ENCODE measurements around the gene PDE1A. TPM values are rescaled to one million over a fixed set of nuclear protein-coding genes. Genes with fewer than 3 reads are reported as not detected.

PDE1A gene
- total RNA-seq, 4 donors from 2014 or later = 2.3 to 9.2 (median 3.2) TPM

- TF ChIP-seq CTCF (IDR thresholded peaks at IDR 0.05) = no peak
- no peak for TF ChIP-seq POLR2A (IDR thresholded peaks at IDR 0.05)
- 70 to 77% methylated on average over 5 of the region's 5 CpGs for WGBS, 2 donors
Measured at GRCh38 chr2:182103526-182103925, 323.3 kb downstream of the PDE1A start.

DNA sequence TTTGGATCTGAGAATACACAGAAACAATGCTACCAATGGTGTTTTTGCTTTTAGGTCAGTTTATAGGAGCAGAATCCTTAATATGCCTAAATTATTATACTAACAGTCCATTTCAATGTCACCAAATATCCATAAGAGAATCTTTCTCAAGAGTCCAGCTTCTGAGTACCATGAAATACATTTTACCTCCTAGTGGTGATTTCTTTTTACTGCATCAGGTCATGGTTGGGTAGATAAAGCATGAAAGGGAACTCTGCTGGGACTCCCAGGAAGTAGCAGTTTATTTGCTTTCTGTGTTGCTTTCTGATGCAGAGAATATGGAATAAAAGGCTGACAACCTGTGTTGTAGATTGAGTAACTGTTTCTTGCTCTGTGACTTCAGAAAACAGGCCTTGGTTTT, 325.6 kb downstream of the PDE1A start:
- TF ChIP-seq CTCF (IDR thresholded peaks at IDR 0.05) (peak in 1 of 6 experiments; percentile 29), POLR2A (IDR thresholded peaks at IDR 0.05) (no peak)
- H3K9me3 ChIP-seq = no peaks in the 10 kb centered on the region
- H3K27ac ChIP-seq = no peak overlapping the region
- H3K4me1 ChIP-seq = no peaks in the 10 kb centered on the region
- intact Hi-C loops (cut with DNase I) = no loop called here
- no peak for DNase-seq
- H3K4me3 ChIP-seq = no peak overlapping the region
- H3K27me3 ChIP-seq = no peaks in the 10 kb centered on the region
- no peaks in the 10 kb centered on the region for H3K36me3 ChIP-seq

More at GRCh38 chr2:182103526-182103925, 323.3 kb downstream of the PDE1A start:
- no peaks in the 10 kb centered on the region for H3K4me1 ChIP-seq
- DNase-seq = no peak
- H3K27ac ChIP-seq = no peak overlapping the region
- no peaks in the 10 kb centered on the region for H3K36me3 ChIP-seq
- H3K9me3 ChIP-seq = no peaks in the 10 kb centered on the region
- no peaks in the 10 kb centered on the region for H3K27me3 ChIP-seq
- intact Hi-C loops (cut with DNase I) = no loop called here
- no peak overlapping the region for H3K4me3 ChIP-seq

DNA sequence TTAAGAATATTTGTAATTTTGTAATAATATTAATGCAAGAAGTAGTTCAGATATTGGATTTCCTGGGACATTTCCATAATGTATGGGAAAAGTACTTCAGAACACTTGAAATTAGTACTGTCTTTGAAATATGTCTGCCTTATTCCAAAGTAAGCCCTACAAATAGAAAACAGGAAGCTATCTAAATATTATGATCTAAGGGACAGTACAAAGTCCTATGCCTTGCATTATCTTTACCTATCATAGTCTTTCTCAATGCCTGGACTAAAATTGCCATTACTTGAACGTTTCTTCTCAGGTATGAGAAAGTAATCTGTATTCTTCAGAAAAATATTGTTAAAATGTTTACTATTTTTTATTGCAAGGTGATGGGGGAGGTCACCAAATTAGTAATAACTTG, 328.2 kb downstream of the PDE1A start:
- intact Hi-C loops (cut with DNase I) = no loop called here
- no peaks in the 10 kb centered on the region for H3K36me3 ChIP-seq

DNA sequence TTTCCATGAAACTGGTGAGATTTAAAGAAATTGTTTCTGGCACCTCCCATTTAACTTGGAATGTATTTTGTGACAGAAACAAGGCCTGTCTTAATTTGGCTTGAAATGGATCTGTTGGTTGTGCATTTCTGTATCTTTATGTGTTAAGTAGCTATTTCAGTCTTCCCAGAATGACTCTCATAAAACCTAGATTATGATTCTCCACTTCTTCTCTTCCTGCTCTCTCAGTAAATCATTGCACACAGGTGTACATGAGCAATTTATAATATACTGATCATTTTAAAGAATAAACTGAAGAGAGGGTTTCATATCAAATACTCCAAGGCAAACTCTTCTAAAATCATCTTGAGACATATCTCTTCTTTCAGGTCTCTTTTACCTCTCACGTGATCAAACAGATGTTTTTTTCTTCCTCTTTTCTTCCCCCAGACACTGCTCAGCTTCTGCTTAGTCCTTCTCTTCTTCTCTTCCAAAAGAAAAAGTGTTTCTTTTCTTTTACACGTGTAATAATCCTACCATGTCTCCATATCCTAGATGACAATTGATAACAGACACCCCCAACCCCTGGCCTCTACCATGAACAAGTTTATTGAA, 329.2 kb downstream of the PDE1A start:
- H3K9me3 ChIP-seq = peaks cover 0 to 7% (median 0%) of the 10 kb centered on the region in 3 donors
- WGBS, 2 donors = 49 to 65% methylated on average over 2 of the region's 2 CpGs
- TF ChIP-seq CTCF (IDR thresholded peaks at IDR 0.05) (no peak), POLR2A (IDR thresholded peaks at IDR 0.05) (no peak)
- intact Hi-C loops (cut with DNase I) = no loop called here
- DNase-seq = no peak
- H3K27me3 ChIP-seq = no peaks in the 10 kb centered on the region
- no peaks in the 10 kb centered on the region for H3K36me3 ChIP-seq
- H3K27ac ChIP-seq = no peak overlapping the region
- no peaks in the 10 kb centered on the region for H3K4me1 ChIP-seq
- H3K4me3 ChIP-seq = no peak overlapping the region

More for the DNA sequence above, 328.2 kb downstream of the PDE1A start:
- H3K27me3 ChIP-seq = no peaks in the 10 kb centered on the region
- H3K27ac ChIP-seq = no peak overlapping the region
- WGBS, 2 donors = 62 to 63% methylated on average over 1 of the region's 1 CpG
- H3K4me1 ChIP-seq = no peaks in the 10 kb centered on the region
- H3K9me3 ChIP-seq = no peaks in the 10 kb centered on the region
- TF ChIP-seq POLR2A (IDR thresholded peaks at IDR 0.05) = no peak
- no peak for TF ChIP-seq CTCF (IDR thresholded peaks at IDR 0.05)
- no peak for DNase-seq
- H3K4me3 ChIP-seq = no peak overlapping the region

GRCh38 chr2:182090486-182090885, 336.4 kb downstream of the PDE1A start:
- intact Hi-C loops (cut with DNase I) = no loop called here
- Histone ChIP-seq H3K9me3 (peaks cover 0 to 7% (median 0%) of the 10 kb centered on the region in 3 donors), H3K36me3 (no peaks in the 10 kb centered on the region), H3K27me3 (no peaks in the 10 kb centered on the region), H3K27ac (no peak overlapping the region), H3K4me1 (no peaks in the 10 kb centered on the region), H3K4me3 (no peak overlapping the region)
- TF ChIP-seq CTCF (IDR thresholded peaks at IDR 0.05) = no peak
- no peak for TF ChIP-seq POLR2A (IDR thresholded peaks at IDR 0.05)
- 45 to 54% methylated on average over 3 of the region's 3 CpGs for WGBS, 2 donors
- DNase-seq = no peak

Small RNAs within 50 kb of the gene (small RNA-seq; reads per million reads assigned to genes)
- 0 reads per million in 4 donors for gene RN7SL267P

Measured in esophagus squamous epithelium (tissue), 5 donors.